SK-N-SH treated with all-trans-retinoic acid at 6 μM for 48 hours (cell line): ENCODE measurements around the gene MRPL27.

ENCODE experiments used
- ATAC-seq: fragments of 200-7000 bp; cut with Tn5 transposase; 3 replicates; pipeline ENCODE4 v1.9.1; 2020; ENCODE audit warnings: mild to moderate bottlenecking, moderate library complexity
- ARNTL ChIP-seq: fragments of 450-650 bp; formaldehyde crosslinking; IDR thresholded peaks from 2 replicates; pipeline ENCODE4 v1.5.0; 2020; ENCODE audit warnings: low read depth, mild to moderate bottlenecking, moderate library complexity, borderline replicate concordance
- GLIS3 ChIP-seq: fragments of 250-450 bp; sonication (Bioruptor Pico); IDR thresholded peaks from 2 replicates; pipeline ENCODE4 v1.5.0; 2020; ENCODE audit warnings: mild to moderate bottlenecking, moderate library complexity
- PPARA ChIP-seq: fragments of 250-450 bp; sonication (Bioruptor Pico); IDR thresholded peaks from 2 replicates; pipeline ENCODE4 v1.5.0; 2020; ENCODE audit warnings: mild to moderate bottlenecking, borderline replicate concordance
- RARB ChIP-seq: fragments of 250-450 bp; sonication (Bioruptor Pico); IDR thresholded peaks from 2 replicates; pipeline ENCODE4 v1.8.0; 2021; ENCODE audit warnings: mild to moderate bottlenecking, moderate library complexity
- SNAI2 ChIP-seq: fragments of 250-450 bp; sonication (Bioruptor Pico); IDR thresholded peaks from 2 replicates; pipeline ENCODE4 v1.5.0; 2020; ENCODE audit warnings: mild to moderate bottlenecking, moderate library complexity
- TCF4 ChIP-seq: fragments of 250-450 bp; sonication (Bioruptor Pico); IDR thresholded peaks from 2 replicates; pipeline ENCODE4 v1.8.0; 2021; ENCODE audit warnings: mild to moderate bottlenecking, moderate library complexity, borderline replicate concordance
- TOX ChIP-seq: fragments of 250-450 bp; sonication (Bioruptor Pico); IDR thresholded peaks from 2 replicates; pipeline ENCODE4 v1.8.0; 2021; ENCODE audit warnings: mild to moderate bottlenecking, moderate library complexity, borderline replicate concordance
- ZC3H10 ChIP-seq: fragments of 250-450 bp; sonication (Bioruptor Pico); IDR thresholded peaks from 2 replicates; pipeline ENCODE4 v1.5.1; 2021; ENCODE audit warnings: mild to moderate bottlenecking, moderate library complexity
- ZFP3 ChIP-seq: fragments of 250-450 bp; sonication (Bioruptor Pico); IDR thresholded peaks from 2 replicates; pipeline ENCODE4 v1.5.0; 2020; ENCODE audit warnings: mild to moderate bottlenecking, moderate library complexity
- ZFP30 ChIP-seq: fragments of 450-650 bp; formaldehyde crosslinking; IDR thresholded peaks from 2 replicates; pipeline ENCODE4 v1.5.0; 2022; ENCODE audit warnings: mild to moderate bottlenecking, moderate library complexity
- ZNF565 ChIP-seq: fragments of 450-650 bp; formaldehyde crosslinking; conservative IDR thresholded peaks from 2 replicates; pipeline ENCODE4 v1.5.0; 2020; ENCODE audit warnings: low read depth, mild to moderate bottlenecking, moderate library complexity
- ZNF8 ChIP-seq: fragments of 450-650 bp; formaldehyde crosslinking; IDR thresholded peaks from 2 replicates; pipeline ENCODE4 v1.5.0; 2020; ENCODE audit warnings: mild to moderate bottlenecking, moderate library complexity
- TF ChIP-seq, protein P1 (sequence below): fragments of 250-450 bp; sonication (Bioruptor Pico); IDR thresholded peaks from 2 replicates; pipeline ENCODE4 v1.5.0; 2020; ENCODE audit warnings: mild to moderate bottlenecking, moderate library complexity
- TF ChIP-seq, protein P2 (sequence below): fragments of 250-450 bp; sonication (Bioruptor Pico); IDR thresholded peaks from 2 replicates; pipeline ENCODE4 v1.5.1; 2020; ENCODE audit warnings: low read depth, mild to moderate bottlenecking, moderate library complexity
- TF ChIP-seq, protein P3 (sequence below): fragments of 250-450 bp; sonication (Bioruptor Pico); IDR thresholded peaks from 2 replicates; pipeline ENCODE4 v1.8.0; 2021; ENCODE audit warnings: low read depth, mild to moderate bottlenecking, moderate library complexity, borderline replicate concordance
- TF ChIP-seq, protein P4 (sequence below): fragments of 250-450 bp; sonication (Bioruptor Pico); IDR thresholded peaks from 2 replicates; pipeline ENCODE4 v1.5.1; 2021; ENCODE audit warnings: mild to moderate bottlenecking, moderate library complexity
- TF ChIP-seq, protein P5 (sequence below): fragments of 250-450 bp; sonication (Bioruptor Pico); IDR thresholded peaks from 2 replicates; pipeline ENCODE4 v1.8.0; 2020; ENCODE audit warnings: mild to moderate bottlenecking, moderate library complexity, borderline replicate concordance

Gene MRPL27

DNA sequence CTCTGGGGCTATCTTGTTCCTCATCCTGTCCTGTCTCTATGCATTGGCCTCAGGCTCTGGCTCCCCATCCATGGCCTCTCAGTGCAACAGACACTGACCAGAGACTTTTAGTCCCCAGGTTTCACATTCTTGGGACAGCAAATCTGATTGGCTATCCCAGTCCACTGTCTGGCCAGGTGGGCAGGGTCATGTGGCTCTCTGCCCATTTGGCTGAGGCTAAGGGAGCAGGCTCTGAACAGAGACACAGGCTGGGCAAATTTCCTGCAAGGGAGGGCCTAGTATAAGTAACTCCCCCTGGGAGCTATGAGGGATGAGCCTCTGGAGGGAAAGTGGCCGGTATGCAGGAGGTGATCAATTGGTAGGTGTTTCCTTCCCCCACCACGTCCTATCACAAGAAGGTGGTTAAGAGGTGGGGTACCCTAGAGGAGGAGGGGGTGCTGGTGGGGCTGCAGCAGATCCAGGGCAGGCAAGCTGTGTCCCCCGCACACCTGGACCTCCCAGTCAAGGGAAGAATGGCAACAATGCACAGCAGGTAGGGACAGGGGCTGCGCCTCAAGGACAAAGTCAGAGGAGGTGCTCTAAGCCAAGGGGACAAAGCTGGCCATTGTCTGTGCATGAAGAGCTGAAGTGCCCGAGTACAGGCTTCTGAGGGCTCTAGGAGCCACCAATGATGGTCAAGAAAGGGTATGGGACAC is 13.8 kb downstream of the MRPL27 start:
- TF ChIP-seq ARNTL (no peak), TCF4 (no peak)
- no peak for ATAC-seq

DNA sequence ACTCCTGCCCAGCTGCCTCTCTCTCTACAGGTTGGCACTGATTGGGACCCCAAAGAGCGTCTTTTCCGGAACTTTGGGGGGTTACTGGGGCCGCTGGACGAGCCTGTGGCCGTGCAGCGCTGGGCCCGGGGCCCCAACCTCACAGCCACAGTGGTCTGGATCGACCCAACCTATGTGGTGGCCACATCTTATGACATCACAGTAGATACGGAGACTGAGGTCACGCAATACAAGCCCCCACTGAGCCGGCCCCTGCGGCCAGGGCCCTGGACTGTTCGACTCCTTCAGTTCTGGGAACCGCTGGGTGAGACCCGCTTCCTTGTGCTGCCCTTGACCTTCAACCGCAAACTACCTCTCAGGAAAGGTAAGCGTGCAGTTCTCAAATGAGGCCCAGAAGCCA is 14.8 kb downstream of the MRPL27 start:
- no peak for ATAC-seq
- no peak for TF ChIP-seq PPARA (CRISPR knock-in tag)
- no peak for TF ChIP-seq ZFP30 (CRISPR knock-in tag)
- TF ChIP-seq, protein P1, sequence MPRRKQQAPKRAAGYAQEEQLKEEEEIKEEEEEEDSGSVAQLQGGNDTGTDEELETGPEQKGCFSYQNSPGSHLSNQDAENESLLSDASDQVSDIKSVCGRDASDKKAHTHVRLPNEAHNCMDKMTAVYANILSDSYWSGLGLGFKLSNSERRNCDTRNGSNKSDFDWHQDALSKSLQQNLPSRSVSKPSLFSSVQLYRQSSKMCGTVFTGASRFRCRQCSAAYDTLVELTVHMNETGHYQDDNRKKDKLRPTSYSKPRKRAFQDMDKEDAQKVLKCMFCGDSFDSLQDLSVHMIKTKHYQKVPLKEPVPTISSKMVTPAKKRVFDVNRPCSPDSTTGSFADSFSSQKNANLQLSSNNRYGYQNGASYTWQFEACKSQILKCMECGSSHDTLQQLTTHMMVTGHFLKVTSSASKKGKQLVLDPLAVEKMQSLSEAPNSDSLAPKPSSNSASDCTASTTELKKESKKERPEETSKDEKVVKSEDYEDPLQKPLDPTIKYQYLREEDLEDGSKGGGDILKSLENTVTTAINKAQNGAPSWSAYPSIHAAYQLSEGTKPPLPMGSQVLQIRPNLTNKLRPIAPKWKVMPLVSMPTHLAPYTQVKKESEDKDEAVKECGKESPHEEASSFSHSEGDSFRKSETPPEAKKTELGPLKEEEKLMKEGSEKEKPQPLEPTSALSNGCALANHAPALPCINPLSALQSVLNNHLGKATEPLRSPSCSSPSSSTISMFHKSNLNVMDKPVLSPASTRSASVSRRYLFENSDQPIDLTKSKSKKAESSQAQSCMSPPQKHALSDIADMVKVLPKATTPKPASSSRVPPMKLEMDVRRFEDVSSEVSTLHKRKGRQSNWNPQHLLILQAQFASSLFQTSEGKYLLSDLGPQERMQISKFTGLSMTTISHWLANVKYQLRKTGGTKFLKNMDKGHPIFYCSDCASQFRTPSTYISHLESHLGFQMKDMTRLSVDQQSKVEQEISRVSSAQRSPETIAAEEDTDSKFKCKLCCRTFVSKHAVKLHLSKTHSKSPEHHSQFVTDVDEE (CRISPR knock-in tag): no peak
- TF ChIP-seq, protein P2, sequence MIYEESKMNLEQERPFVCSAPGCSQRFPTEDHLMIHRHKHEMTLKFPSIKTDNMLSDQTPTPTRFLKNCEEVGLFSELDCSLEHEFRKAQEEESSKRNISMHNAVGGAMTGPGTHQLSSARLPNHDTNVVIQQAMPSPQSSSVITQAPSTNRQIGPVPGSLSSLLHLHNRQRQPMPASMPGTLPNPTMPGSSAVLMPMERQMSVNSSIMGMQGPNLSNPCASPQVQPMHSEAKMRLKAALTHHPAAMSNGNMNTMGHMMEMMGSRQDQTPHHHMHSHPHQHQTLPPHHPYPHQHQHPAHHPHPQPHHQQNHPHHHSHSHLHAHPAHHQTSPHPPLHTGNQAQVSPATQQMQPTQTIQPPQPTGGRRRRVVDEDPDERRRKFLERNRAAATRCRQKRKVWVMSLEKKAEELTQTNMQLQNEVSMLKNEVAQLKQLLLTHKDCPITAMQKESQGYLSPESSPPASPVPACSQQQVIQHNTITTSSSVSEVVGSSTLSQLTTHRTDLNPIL: no peak
- TF ChIP-seq RARB (CRISPR knock-in tag): no peak
- TF ChIP-seq ZFP3 (CRISPR knock-in tag): no peak
- no peak for TF ChIP-seq ZNF565 (CRISPR knock-in tag)
- TF ChIP-seq, protein P3, sequence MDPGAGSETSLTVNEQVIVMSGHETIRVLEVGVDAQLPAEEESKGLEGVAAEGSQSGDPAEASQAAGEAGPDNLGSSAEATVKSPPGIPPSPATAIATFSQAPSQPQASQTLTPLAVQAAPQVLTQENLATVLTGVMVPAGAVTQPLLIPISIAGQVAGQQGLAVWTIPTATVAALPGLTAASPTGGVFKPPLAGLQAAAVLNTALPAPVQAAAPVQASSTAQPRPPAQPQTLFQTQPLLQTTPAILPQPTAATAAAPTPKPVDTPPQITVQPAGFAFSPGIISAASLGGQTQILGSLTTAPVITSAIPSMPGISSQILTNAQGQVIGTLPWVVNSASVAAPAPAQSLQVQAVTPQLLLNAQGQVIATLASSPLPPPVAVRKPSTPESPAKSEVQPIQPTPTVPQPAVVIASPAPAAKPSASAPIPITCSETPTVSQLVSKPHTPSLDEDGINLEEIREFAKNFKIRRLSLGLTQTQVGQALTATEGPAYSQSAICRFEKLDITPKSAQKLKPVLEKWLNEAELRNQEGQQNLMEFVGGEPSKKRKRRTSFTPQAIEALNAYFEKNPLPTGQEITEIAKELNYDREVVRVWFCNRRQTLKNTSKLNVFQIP: no peak
- TF ChIP-seq, protein P4, sequence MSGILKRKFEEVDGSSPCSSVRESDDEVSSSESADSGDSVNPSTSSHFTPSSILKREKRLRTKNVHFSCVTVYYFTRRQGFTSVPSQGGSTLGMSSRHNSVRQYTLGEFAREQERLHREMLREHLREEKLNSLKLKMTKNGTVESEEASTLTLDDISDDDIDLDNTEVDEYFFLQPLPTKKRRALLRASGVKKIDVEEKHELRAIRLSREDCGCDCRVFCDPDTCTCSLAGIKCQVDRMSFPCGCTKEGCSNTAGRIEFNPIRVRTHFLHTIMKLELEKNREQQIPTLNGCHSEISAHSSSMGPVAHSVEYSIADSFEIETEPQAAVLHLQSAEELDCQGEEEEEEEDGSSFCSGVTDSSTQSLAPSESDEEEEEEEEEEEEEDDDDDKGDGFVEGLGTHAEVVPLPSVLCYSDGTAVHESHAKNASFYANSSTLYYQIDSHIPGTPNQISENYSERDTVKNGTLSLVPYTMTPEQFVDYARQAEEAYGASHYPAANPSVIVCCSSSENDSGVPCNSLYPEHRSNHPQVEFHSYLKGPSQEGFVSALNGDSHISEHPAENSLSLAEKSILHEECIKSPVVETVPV: no peak

DNA sequence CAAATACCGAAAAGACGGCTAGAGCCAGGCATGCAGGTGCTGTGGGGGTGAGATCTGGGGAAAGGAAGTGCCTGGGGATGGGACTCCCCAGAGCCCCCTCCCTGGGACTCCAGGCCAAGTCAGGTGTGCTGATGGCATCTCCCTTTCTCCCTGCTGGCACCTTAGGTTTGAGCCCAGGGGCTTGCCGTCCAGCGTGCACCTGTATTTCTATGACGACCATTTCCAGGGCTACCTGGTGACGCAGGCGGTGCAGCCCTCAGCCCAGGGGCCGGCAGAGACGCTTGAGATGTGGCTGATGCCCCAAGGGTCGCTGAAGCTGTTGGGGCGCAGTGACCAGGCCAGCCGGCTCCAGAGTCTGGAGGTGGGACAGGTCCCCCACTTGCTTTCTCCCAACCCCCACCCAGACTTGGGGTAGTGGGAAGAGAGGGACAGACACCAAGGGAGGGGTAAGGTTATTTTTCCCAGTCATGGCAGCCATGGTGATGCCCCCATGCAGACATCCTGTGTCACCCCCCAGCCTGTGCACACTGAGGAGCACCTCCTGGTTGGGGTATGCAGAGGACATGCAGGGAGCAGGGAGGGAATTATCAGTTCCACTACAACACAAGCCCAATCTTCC is 16.0 kb downstream of the MRPL27 start:
- ATAC-seq: no peak
- no peak for TF ChIP-seq RARB (CRISPR knock-in tag)
- TF ChIP-seq GLIS3: no peak
- no peak for TF ChIP-seq TOX (CRISPR knock-in tag)
- no peak for TF ChIP-seq ZC3H10
- TF ChIP-seq, protein P5, sequence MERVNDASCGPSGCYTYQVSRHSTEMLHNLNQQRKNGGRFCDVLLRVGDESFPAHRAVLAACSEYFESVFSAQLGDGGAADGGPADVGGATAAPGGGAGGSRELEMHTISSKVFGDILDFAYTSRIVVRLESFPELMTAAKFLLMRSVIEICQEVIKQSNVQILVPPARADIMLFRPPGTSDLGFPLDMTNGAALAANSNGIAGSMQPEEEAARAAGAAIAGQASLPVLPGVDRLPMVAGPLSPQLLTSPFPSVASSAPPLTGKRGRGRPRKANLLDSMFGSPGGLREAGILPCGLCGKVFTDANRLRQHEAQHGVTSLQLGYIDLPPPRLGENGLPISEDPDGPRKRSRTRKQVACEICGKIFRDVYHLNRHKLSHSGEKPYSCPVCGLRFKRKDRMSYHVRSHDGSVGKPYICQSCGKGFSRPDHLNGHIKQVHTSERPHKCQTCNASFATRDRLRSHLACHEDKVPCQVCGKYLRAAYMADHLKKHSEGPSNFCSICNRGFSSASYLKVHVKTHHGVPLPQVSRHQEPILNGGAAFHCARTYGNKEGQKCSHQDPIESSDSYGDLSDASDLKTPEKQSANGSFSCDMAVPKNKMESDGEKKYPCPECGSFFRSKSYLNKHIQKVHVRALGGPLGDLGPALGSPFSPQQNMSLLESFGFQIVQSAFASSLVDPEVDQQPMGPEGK: no peak
- TF ChIP-seq, protein P2: no peak
- TF ChIP-seq SNAI2 (CRISPR knock-in tag): no peak
- TF ChIP-seq ZNF8 (CRISPR knock-in tag): no peak
- TF ChIP-seq, protein P4: no peak
- no peak for TF ChIP-seq TCF4
- TF ChIP-seq, all 23 proteins: peak for 0
